ENCODE results near the gene NEUROG1. TPM values are rescaled to one million over a fixed set of nuclear protein-coding genes. Genes with fewer than 3 reads are reported as not detected.
A peak's percentile ranks its signal among the peaks of the same experiment; 100 is the strongest.

NEUROG1 gene
- total RNA-seq, 1 donor from 2014 or later = not detected

GRCh38 chr5:135493406-135494180, 42.2 kb downstream of the NEUROG1 start:
- Mint-ChIP-seq H3K4me3 (ENCODE audit: low read depth) (no peak overlapping the region), H3K36me3 (ENCODE audit: insufficient read depth) (no peaks in the 10 kb centered on the region), H3K27ac (no peak overlapping the region), H3K9me3 (ENCODE audit: low read depth) (no peaks in the 10 kb centered on the region), H3K4me1 (ENCODE audit: low read depth) (peaks cover 16% of the 10 kb centered on the region), H3K27me3 (peaks cover 77% of the 10 kb centered on the region)
- no peak for DNase-seq (ENCODE audit: low spot score, unreplicated experiment)
- TF ChIP-seq CTCF (IDR thresholded peaks at IDR 0.05; ENCODE audit: unreplicated experiment) = no peak

- Mint-ChIP-seq H3K27me3 (peaks cover 85% of the 10 kb centered on the region), H3K27ac (no peak overlapping the region), H3K4me1 (ENCODE audit: low read depth) (peaks cover 18% of the 10 kb centered on the region), H3K36me3 (ENCODE audit: insufficient read depth) (no peaks in the 10 kb centered on the region), H3K9me3 (ENCODE audit: low read depth) (no peaks in the 10 kb centered on the region), H3K4me3 (ENCODE audit: low read depth) (no peak overlapping the region)
- no peak for DNase-seq (ENCODE audit: low spot score, unreplicated experiment)
- no peak for TF ChIP-seq CTCF (IDR thresholded peaks at IDR 0.05; ENCODE audit: unreplicated experiment)
These were observed 43.5 kb downstream of the NEUROG1 start for GRCh38 chr5:135492319-135492626.

DNA sequence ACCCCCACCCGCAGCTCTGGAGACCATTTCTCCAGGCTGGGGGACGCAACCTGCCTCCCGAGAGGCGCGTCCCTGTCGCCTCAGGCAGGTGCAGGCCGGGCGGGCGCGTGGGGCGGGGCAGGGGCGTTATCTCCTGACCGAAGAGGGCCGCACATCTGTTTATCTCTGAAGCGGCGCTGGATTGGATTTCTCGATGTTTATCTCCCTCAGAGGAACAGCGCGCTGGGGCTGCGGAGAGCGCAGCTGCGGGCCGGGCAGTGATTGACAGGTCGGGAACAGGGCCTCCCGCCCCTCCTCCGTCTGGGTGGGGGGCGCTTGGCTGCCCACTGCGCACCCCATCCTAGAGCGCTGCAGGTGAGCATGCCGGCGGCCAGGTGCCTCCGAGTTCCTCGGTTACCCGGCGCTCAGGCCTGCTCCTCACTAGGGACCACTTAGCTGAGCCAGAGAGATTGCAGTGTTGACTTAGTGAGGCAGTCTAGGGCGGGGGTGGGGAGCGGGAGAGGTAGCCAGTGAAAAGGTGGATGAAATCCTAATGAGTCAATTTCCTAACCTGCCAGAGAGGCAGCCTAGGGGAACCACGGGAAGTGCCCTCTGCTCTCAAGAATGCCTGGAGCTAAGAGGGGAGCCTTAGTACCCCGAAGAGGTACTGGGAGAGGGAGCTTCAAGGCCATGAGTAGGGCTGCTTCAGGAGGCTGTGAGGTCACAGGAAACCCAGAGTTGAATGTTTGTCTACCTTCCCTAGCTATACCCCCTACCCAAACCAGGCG, 44.0 kb downstream of the NEUROG1 start:
- DNase-seq (ENCODE audit: low spot score, unreplicated experiment) = peak; percentile 41
- H3K36me3 Mint-ChIP-seq (ENCODE audit: insufficient read depth) = no peaks in the 10 kb centered on the region
- H3K27me3 Mint-ChIP-seq = peaks cover 85% of the 10 kb centered on the region
- no peaks in the 10 kb centered on the region for H3K9me3 Mint-ChIP-seq (ENCODE audit: low read depth)
- no peak overlapping the region for H3K27ac Mint-ChIP-seq
- TF ChIP-seq CTCF (IDR thresholded peaks at IDR 0.05; ENCODE audit: unreplicated experiment) = no peak
- H3K4me1 Mint-ChIP-seq (ENCODE audit: low read depth) = peaks cover 18% of the 10 kb centered on the region
- peak overlapping the region; percentile 46 for H3K4me3 Mint-ChIP-seq (ENCODE audit: low read depth)

DNA sequence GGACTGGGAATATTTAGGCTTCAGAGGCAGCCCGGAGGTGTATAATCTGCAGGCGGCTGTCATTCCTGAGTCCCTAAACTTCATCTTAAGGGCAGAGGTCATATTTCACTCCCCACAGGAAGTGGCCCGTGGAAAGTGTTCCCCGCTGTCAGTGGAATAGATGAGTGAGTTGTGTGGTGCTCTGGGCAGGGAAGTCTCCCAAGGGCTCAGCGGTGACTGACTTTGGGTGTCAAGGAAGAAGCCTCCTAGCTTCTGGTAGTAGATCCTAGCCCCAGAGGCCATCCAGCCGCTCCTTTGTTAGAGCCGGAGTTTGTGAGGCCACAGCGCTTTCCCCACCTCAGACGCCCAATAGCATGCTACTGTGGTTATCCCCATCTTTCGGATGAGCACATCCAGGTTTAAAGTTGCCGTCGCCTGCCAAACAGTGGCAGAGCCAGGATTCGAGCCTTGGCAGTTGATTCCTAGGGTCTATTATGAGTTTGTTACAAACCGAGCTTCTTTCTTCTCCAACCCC, 44.7 kb downstream of the NEUROG1 start:
- TF ChIP-seq CTCF (IDR thresholded peaks at IDR 0.05; ENCODE audit: unreplicated experiment) = no peak
- Mint-ChIP-seq H3K4me3 (ENCODE audit: low read depth) (peak overlapping the region; percentile 21), H3K9me3 (ENCODE audit: low read depth) (no peaks in the 10 kb centered on the region), H3K27ac (no peak overlapping the region), H3K4me1 (ENCODE audit: low read depth) (peaks cover 18% of the 10 kb centered on the region), H3K27me3 (peaks cover 89% of the 10 kb centered on the region), H3K36me3 (ENCODE audit: insufficient read depth) (no peaks in the 10 kb centered on the region)
- no peak for DNase-seq (ENCODE audit: low spot score, unreplicated experiment)

- peaks cover 18% of the 10 kb centered on the region for H3K4me1 Mint-ChIP-seq (ENCODE audit: low read depth)
- H3K4me3 Mint-ChIP-seq (ENCODE audit: low read depth) = peak overlapping the region; percentile 61
- no peak overlapping the region for H3K27ac Mint-ChIP-seq
- peaks cover 91% of the 10 kb centered on the region for H3K27me3 Mint-ChIP-seq
- DNase-seq (ENCODE audit: low spot score, unreplicated experiment) = no peak
- H3K36me3 Mint-ChIP-seq (ENCODE audit: insufficient read depth) = no peaks in the 10 kb centered on the region
- no peak for TF ChIP-seq CTCF (IDR thresholded peaks at IDR 0.05; ENCODE audit: unreplicated experiment)
- no peaks in the 10 kb centered on the region for H3K9me3 Mint-ChIP-seq (ENCODE audit: low read depth)
These were observed 45.3 kb downstream of the NEUROG1 start for GRCh38 chr5:135490245-135491037.
